ENCODE data around the gene MAP3K8. TPM values are rescaled to one million over a fixed set of nuclear protein-coding genes. Genes with fewer than 3 reads are reported as not detected.
A peak's percentile ranks its signal among the peaks of the same experiment; 100 is the strongest.

Gene MAP3K8
- total and polyA plus RNA-seq, 12 donors = 2.7 to 19.2 (median 6.9) TPM

- no peaks in the 10 kb centered on the region for H3K9me3 ChIP-seq
- intact Hi-C loops (cut with DNase I) = no loop called here
- DNase-seq = peak in 1 of 2 donors; percentile 26
- H3K27me3 ChIP-seq = no peaks in the 10 kb centered on the region
- peak overlapping the region; percentile 4 to 98 (median 94) for H3K4me3 ChIP-seq
- H3K36me3 ChIP-seq = peaks cover 0 to 44% (median 5%) of the 10 kb centered on the region in 9 donors
- H3K4me1 ChIP-seq = peaks cover 0 to 79% (median 58%) of the 10 kb centered on the region in 9 donors
- WGBS, 2 donors = 37 to 44% methylated on average over 7 of the region's 7 CpGs
- no peak for ATAC-seq
- peak overlapping the region in 9 of 10 donors; percentile 90 to 99 (median 99) for H3K27ac ChIP-seq
- TF ChIP-seq CTCF (IDR thresholded peaks at IDR 0.05) = no peak
Measured at GRCh38 chr10:30436191-30436611, 2.2 kb downstream of the MAP3K8 start.

GRCh38 chr10:30436671-30437030, 2.7 kb downstream of the MAP3K8 start:
- DNase-seq = no peak
- Histone ChIP-seq H3K27me3 (no peaks in the 10 kb centered on the region), H3K4me3 (peak overlapping the region in 9 of 10 donors; percentile 10 to 98 (median 94)), H3K36me3 (peaks cover 0 to 48% (median 5%) of the 10 kb centered on the region in 9 donors), H3K9me3 (no peaks in the 10 kb centered on the region), H3K27ac (peak overlapping the region in 8 of 10 donors; percentile 25 to 99 (median 98)), H3K4me1 (peaks cover 0 to 79% (median 58%) of the 10 kb centered on the region in 9 donors)
- ATAC-seq = no peak
- intact Hi-C loops (cut with DNase I) = no loop called here
- WGBS, 2 donors = 30 to 51% methylated on average over 3 of the region's 3 CpGs
- TF ChIP-seq CTCF (IDR thresholded peaks at IDR 0.05) = no peak

GRCh38 chr10:30437031-30437841, 3.3 kb downstream of the MAP3K8 start:
- intact Hi-C loops (cut with DNase I) = no loop called here
- H3K4me3 ChIP-seq = peak overlapping the region in 9 of 10 donors; percentile 10 to 98 (median 94)
- peaks cover 0 to 79% (median 56%) of the 10 kb centered on the region in 9 donors for H3K4me1 ChIP-seq
- peaks cover 0 to 54% (median 5%) of the 10 kb centered on the region in 9 donors for H3K36me3 ChIP-seq
- no peaks in the 10 kb centered on the region for H3K27me3 ChIP-seq
- WGBS, 2 donors = 39 to 49% methylated on average over 13 of the region's 13 CpGs
- peak overlapping the region in 8 of 10 donors; percentile 25 to 99 (median 98) for H3K27ac ChIP-seq
- no peak for TF ChIP-seq CTCF (IDR thresholded peaks at IDR 0.05)
- DNase-seq (no peak), ATAC-seq (no peak)
- no peaks in the 10 kb centered on the region for H3K9me3 ChIP-seq

- DNase-seq (no peak), ATAC-seq (no peak)
- intact Hi-C loops (cut with DNase I) = no loop called here
- peak overlapping the region in 6 of 10 donors; percentile 16 to 99 (median 71) for H3K27ac ChIP-seq
- peaks cover 0 to 64% (median 5%) of the 10 kb centered on the region in 9 donors for H3K36me3 ChIP-seq
- TF ChIP-seq CTCF (IDR thresholded peaks at IDR 0.05) = no peak
- H3K27me3 ChIP-seq = no peaks in the 10 kb centered on the region
- no peaks in the 10 kb centered on the region for H3K9me3 ChIP-seq
- 41 to 43% methylated on average over 5 of the region's 5 CpGs for WGBS, 2 donors
- H3K4me3 ChIP-seq = peak overlapping the region in 8 of 10 donors; percentile 74 to 98 (median 95)
- H3K4me1 ChIP-seq = peaks cover 0 to 75% (median 49%) of the 10 kb centered on the region in 9 donors
Measured at GRCh38 chr10:30438021-30438850, 4.3 kb downstream of the MAP3K8 start.

All from heart right ventricle (tissue), 16 donors.